22Rv1 (cell line): ENCODE data around the gene DCX.

Experiments
- ZFX ChIP-seq: fragments of 450-650 bp; IDR thresholded peaks from 2 replicates; pipeline ENCODE4 v1.6.1; 2017; ENCODE audit warnings: antibody characterized with exemption, borderline replicate concordance
- TF ChIP-seq, protein P1 (sequence below): fragments of 450-650 bp; IDR thresholded peaks from 2 replicates; pipeline ENCODE4 v1.5.1; 2017; ENCODE audit warnings: mild to moderate bottlenecking

GRCh38 chrX:111435469-111435868 lies 23.5 kb upstream of the DCX start:
- TF ChIP-seq, protein P1, sequence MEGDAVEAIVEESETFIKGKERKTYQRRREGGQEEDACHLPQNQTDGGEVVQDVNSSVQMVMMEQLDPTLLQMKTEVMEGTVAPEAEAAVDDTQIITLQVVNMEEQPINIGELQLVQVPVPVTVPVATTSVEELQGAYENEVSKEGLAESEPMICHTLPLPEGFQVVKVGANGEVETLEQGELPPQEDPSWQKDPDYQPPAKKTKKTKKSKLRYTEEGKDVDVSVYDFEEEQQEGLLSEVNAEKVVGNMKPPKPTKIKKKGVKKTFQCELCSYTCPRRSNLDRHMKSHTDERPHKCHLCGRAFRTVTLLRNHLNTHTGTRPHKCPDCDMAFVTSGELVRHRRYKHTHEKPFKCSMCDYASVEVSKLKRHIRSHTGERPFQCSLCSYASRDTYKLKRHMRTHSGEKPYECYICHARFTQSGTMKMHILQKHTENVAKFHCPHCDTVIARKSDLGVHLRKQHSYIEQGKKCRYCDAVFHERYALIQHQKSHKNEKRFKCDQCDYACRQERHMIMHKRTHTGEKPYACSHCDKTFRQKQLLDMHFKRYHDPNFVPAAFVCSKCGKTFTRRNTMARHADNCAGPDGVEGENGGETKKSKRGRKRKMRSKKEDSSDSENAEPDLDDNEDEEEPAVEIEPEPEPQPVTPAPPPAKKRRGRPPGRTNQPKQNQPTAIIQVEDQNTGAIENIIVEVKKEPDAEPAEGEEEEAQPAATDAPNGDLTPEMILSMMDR: no peak
- TF ChIP-seq ZFX: no peak
